ENCODE results near the gene ZSWIM4.

The ZSWIM4 gene

GRCh38 chr19:13841086-13841961 lies 46.1 kb downstream of the ZSWIM4 start:
- POLR2A ChIA-PET, result interaction anchor here (0.7 to 3.1 kb wide), 7 partner anchors 9 to 46 kb away, joined by 3 to 37 read pairs (median 5); partner anchors contain the start of gene ZSWIM4
- CTCF ChIA-PET, result interaction anchor here (3.8 kb wide), 1 partner anchor 21 kb away, joined by 19 read pairs; no protein-coding TSS in a partner anchor
- DNase-seq (ENCODE audit: extremely low spot score), result no peak
- TF ChIP-seq CTCF (IDR thresholded peaks at IDR 0.05; ENCODE audit: control extremely low read depth, extremely low read depth, low read depth, missing control alignments), result no peak

- CTCF ChIA-PET, result interaction anchor here (3.8 kb wide), 1 partner anchor 20 kb away, joined by 19 read pairs; no protein-coding TSS in a partner anchor
- TF ChIP-seq CTCF (IDR thresholded peaks at IDR 0.05; ENCODE audit: control extremely low read depth, extremely low read depth, low read depth, missing control alignments), result no peak
- POLR2A ChIA-PET, result interaction anchor here (0.7 to 3.1 kb wide), 5 partner anchors 19 to 47 kb away, joined by 3 to 37 read pairs (median 4); partner anchors contain the start of gene ZSWIM4
- DNase-seq (ENCODE audit: extremely low spot score), result no peak
Observed at GRCh38 chr19:13841962-13842290, 46.7 kb downstream of the ZSWIM4 start.

GRCh38 chr19:13842291-13843103 lies 47.3 kb downstream of the ZSWIM4 start:
- POLR2A ChIA-PET, result interaction anchor here (0.7 to 1.0 kb wide), 2 partner anchors 44 to 47 kb away, joined by 3 to 4 read pairs; partner anchors contain the start of gene ZSWIM4
- CTCF ChIA-PET, result no interaction called here
- DNase-seq (ENCODE audit: extremely low spot score), result peak; percentile 85
- TF ChIP-seq CTCF (IDR thresholded peaks at IDR 0.05; ENCODE audit: control extremely low read depth, extremely low read depth, low read depth, missing control alignments), result peak; percentile 19

GRCh38 chr19:13843104-13843921 lies 48.1 kb downstream of the ZSWIM4 start:
- POLR2A ChIA-PET, result no interaction called here
- CTCF ChIA-PET, result interaction anchor here (1.7 kb wide), 1 partner anchor 12 kb away, joined by 4 read pairs; no protein-coding TSS in a partner anchor
- no peak for DNase-seq (ENCODE audit: extremely low spot score)
- no peak for TF ChIP-seq CTCF (IDR thresholded peaks at IDR 0.05; ENCODE audit: control extremely low read depth, extremely low read depth, low read depth, missing control alignments)

- CTCF ChIA-PET, result interaction anchor here (1.7 kb wide), 1 partner anchor 12 kb away, joined by 4 read pairs; no protein-coding TSS in a partner anchor
- POLR2A ChIA-PET, result no interaction called here
- TF ChIP-seq CTCF (IDR thresholded peaks at IDR 0.05; ENCODE audit: control extremely low read depth, extremely low read depth, low read depth, missing control alignments), result no peak
- no peak for DNase-seq (ENCODE audit: extremely low spot score)
Observed at GRCh38 chr19:13844130-13844631, 48.9 kb downstream of the ZSWIM4 start.

Measured in GM10248 (cell line).